Prostate gland (tissue), 2 donors: Measurements from ENCODE around the gene SEC63.
"Not testable (repeated sequence)": the region's sequence is repeated elsewhere in the genome, so short reads cannot be mapped to it uniquely, and the experiment has no call there.

Experiments
- CTCF ChIP-seq, 4 experiments: fragments of 200-600 bp in 2 of 4; fragments of 450-650 bp in 2 of 4; sonication (generic) in 2 of 4; IDR thresholded peaks; 1 replicate in 3 of 4; 2 replicates in 1 of 4; pipeline ENCODE4 v1.5.1; 2016 to 2019; ENCODE audit warnings: antibody characterized with exemption in 4 of 4, mild to moderate bottlenecking in 2 of 4, moderate library complexity in 2 of 4
- POLR2A ChIP-seq: fragments of 450-650 bp; IDR thresholded peaks from one replicate; pipeline ENCODE4 v1.6.1; 2016; ENCODE audit warnings: antibody characterized with exemption, mild to moderate bottlenecking

- TF ChIP-seq POLR2A; CTCF (IDR thresholded peaks at IDR 0.05): not testable (repeated sequence)
Measured at GRCh38 chr6:107890431-107890830, 67.6 kb downstream of the SEC63 start.
